Measurements from ENCODE around the gene PPP3R1.

Gene PPP3R1

DNA sequence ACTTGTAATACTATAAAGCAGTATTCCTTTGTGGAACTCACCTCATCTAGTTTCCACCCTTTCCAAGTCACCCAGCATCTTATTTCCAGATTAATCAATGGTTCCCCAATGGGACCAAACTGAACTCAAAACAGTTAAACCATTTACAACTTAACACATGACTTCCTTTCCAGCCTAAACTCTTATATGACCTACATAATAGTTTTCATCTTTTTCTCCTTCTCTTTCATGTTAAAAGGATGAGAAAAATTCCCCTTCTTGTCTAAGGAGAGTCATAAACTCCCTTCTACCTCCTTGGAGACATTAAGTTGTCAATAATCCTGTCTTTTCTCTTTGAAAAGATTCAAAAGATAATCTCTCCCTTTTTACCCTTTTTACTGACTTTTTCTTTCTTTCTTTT, 6.7 kb downstream of the PPP3R1 start:
- Histone ChIP-seq H3K4me2 (ENCODE audit: low read length) (no peak overlapping the region), H3F3A (ENCODE audit: insufficient read depth, low read length) (peaks cover 3% of the 10 kb centered on the region; the same call in 1 of the 2 replicates), H3K36me3 (ENCODE audit: insufficient read depth, low read length) (peaks cover 56% of the 10 kb centered on the region), H3K4me1 (ENCODE audit: insufficient read depth, low read length, severe bottlenecking) (peaks cover 64% of the 10 kb centered on the region), H3K9ac (ENCODE audit: low read length) (no peak overlapping the region), H3K9me2 (ENCODE audit: low read depth, low read length) (no peaks in the 10 kb centered on the region), H3K9me3 (ENCODE audit: low read length) (no peaks in the 10 kb centered on the region), H2AFZ (ENCODE audit: low read length) (no peak overlapping the region), H4K20me1 (ENCODE audit: insufficient read depth, low read length) (peaks cover 14% of the 10 kb centered on the region), H3K27me3 (ENCODE audit: insufficient read depth, low read length) (no peaks in the 10 kb centered on the region), H3K4me3 (ENCODE audit: low read depth, low read length, poor library complexity, severe bottlenecking) (no peak overlapping the region), H3K79me2 (ENCODE audit: insufficient read depth, low read length) (peaks cover 100% of the 10 kb centered on the region), H3K27ac (ENCODE audit: low read depth, low read length, poor library complexity, severe bottlenecking) (no peak overlapping the region)
- TF ChIP-seq, protein P1, sequence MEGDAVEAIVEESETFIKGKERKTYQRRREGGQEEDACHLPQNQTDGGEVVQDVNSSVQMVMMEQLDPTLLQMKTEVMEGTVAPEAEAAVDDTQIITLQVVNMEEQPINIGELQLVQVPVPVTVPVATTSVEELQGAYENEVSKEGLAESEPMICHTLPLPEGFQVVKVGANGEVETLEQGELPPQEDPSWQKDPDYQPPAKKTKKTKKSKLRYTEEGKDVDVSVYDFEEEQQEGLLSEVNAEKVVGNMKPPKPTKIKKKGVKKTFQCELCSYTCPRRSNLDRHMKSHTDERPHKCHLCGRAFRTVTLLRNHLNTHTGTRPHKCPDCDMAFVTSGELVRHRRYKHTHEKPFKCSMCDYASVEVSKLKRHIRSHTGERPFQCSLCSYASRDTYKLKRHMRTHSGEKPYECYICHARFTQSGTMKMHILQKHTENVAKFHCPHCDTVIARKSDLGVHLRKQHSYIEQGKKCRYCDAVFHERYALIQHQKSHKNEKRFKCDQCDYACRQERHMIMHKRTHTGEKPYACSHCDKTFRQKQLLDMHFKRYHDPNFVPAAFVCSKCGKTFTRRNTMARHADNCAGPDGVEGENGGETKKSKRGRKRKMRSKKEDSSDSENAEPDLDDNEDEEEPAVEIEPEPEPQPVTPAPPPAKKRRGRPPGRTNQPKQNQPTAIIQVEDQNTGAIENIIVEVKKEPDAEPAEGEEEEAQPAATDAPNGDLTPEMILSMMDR (IDR thresholded peaks at IDR 0.05; ENCODE audit: low read length), result no peak

DNA sequence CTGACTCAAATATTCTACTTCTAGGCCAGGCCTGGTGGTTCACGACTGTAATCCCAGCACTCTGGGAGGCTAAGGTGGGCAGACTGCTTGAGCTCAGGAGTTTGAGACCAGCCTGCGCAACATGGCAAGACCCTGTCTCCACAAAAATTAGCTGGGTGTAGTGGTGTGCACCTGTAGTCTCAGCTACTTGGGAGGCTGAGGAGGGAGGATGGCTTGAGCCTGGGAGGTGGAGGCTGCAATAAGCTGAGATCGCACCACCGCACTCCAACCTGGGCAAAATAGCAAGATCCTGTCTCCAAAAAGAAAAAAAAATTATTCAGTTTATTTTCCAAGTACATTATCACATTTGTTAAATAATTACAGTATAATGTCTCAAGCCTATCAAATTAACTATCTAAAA, 7.3 kb downstream of the PPP3R1 start:
- TF ChIP-seq, protein P1 (IDR thresholded peaks at IDR 0.05; ENCODE audit: low read length), result no peak
- H3F3A ChIP-seq (ENCODE audit: insufficient read depth, low read length), result peaks cover 3% of the 10 kb centered on the region; the same call in 1 of the 2 replicates
- H3K36me3 ChIP-seq (ENCODE audit: insufficient read depth, low read length), result peaks cover 54% of the 10 kb centered on the region
- no peak overlapping the region for H3K9ac ChIP-seq (ENCODE audit: low read length)
- H3K9me3 ChIP-seq (ENCODE audit: low read length), result no peaks in the 10 kb centered on the region
- no peak overlapping the region for H3K27ac ChIP-seq (ENCODE audit: low read depth, low read length, poor library complexity, severe bottlenecking)
- peaks cover 100% of the 10 kb centered on the region for H3K79me2 ChIP-seq (ENCODE audit: insufficient read depth, low read length)
- H4K20me1 ChIP-seq (ENCODE audit: insufficient read depth, low read length), result peaks cover 14% of the 10 kb centered on the region
- H2AFZ ChIP-seq (ENCODE audit: low read length), result no peak overlapping the region
- H3K27me3 ChIP-seq (ENCODE audit: insufficient read depth, low read length), result no peaks in the 10 kb centered on the region
- H3K9me2 ChIP-seq (ENCODE audit: low read depth, low read length), result no peaks in the 10 kb centered on the region
- H3K4me1 ChIP-seq (ENCODE audit: insufficient read depth, low read length, severe bottlenecking), result peaks cover 65% of the 10 kb centered on the region
- no peak overlapping the region for H3K4me3 ChIP-seq (ENCODE audit: low read depth, low read length, poor library complexity, severe bottlenecking)
- no peak overlapping the region for H3K4me2 ChIP-seq (ENCODE audit: low read length)

DNA sequence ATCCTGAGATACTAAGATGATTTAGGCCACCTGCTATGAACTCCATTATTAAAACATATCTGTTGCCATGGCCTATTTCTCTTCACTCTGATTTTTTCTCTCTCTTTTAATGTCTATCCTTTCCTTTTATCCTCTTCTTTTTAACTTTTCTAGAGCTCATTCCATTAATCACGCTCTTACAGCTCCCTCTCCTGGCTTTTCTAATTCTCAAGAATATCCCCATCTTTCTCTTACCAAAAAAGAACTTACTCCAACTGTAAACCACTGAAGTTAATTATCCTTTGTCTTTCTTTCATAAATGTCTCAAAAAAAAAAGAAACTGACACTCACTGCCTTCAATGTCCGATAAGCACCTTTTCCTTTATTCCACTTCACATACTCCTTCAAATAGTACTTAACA, 7.9 kb downstream of the PPP3R1 start:
- H3K4me1 ChIP-seq (ENCODE audit: insufficient read depth, low read length, severe bottlenecking), result peaks cover 65% of the 10 kb centered on the region

More for the DNA sequence above, 7.9 kb downstream of the PPP3R1 start:
- Histone ChIP-seq H3K9me2 (ENCODE audit: low read depth, low read length) (no peaks in the 10 kb centered on the region), H3K9me3 (ENCODE audit: low read length) (no peaks in the 10 kb centered on the region), H3K36me3 (ENCODE audit: insufficient read depth, low read length) (peaks cover 50% of the 10 kb centered on the region), H3F3A (ENCODE audit: insufficient read depth, low read length) (peaks cover 3% of the 10 kb centered on the region; the same call in 1 of the 2 replicates), H3K4me3 (ENCODE audit: low read depth, low read length, poor library complexity, severe bottlenecking) (no peak overlapping the region), H2AFZ (ENCODE audit: low read length) (no peak overlapping the region), H3K27ac (ENCODE audit: low read depth, low read length, poor library complexity, severe bottlenecking) (no peak overlapping the region), H3K79me2 (ENCODE audit: insufficient read depth, low read length) (peaks cover 100% of the 10 kb centered on the region), H4K20me1 (ENCODE audit: insufficient read depth, low read length) (peaks cover 10% of the 10 kb centered on the region), H3K27me3 (ENCODE audit: insufficient read depth, low read length) (no peaks in the 10 kb centered on the region), H3K9ac (ENCODE audit: low read length) (no peak overlapping the region), H3K4me2 (ENCODE audit: low read length) (no peak overlapping the region)
- TF ChIP-seq, protein P1 (IDR thresholded peaks at IDR 0.05; ENCODE audit: low read length), result peak; percentile 23; the same call in 1 of the 2 replicates
- TF ChIP-seq EZH2 (IDR thresholded peaks at IDR 0.05; ENCODE audit: borderline replicate concordance, low read length), result no peak

Data from OCI-LY1 (cell line).